Liver (tissue), 9 donors: ENCODE measurements around the gene NPAS1. TPM values are rescaled to one million over a fixed set of nuclear protein-coding genes. Genes with fewer than 3 reads are reported as not detected.

Source experiments
- DNase-seq: peaks from one replicate; pipeline ENCODE4 v3.0.0-alpha.2; 2017; ENCODE audit warnings: low spot score
- H3K27ac ChIP-seq, 2 donors: one replicate each; pipeline ENCODE4 v1.7.0; 2013; ENCODE audit warnings: inconsistent platforms in 2 of 2, low read length in 2 of 2, control low read depth in 1 of 2, low read depth in 1 of 2, mild to moderate bottlenecking in 1 of 2
- H3K27me3 ChIP-seq, 4 donors: one replicate each; pipeline versions ENCODE4 v1.6.1 to v1.7.0; 2013; ENCODE audit warnings: low read length in 3 of 4, inconsistent platforms in 1 of 4, mild to moderate bottlenecking in 1 of 4, moderate library complexity in 1 of 4; ENCODE audit not compliant: control insufficient read depth in 4 of 4, insufficient read depth in 4 of 4
- H3K36me3 ChIP-seq, 4 donors: one replicate each; pipeline versions ENCODE4 v1.6.1 to v1.7.0; 2013; ENCODE audit warnings: low read length in 3 of 4, mild to moderate bottlenecking in 3 of 4, low read depth in 1 of 4, moderate library complexity in 1 of 4; ENCODE audit not compliant: control insufficient read depth in 4 of 4, insufficient read depth in 3 of 4
- H3K4me1 ChIP-seq, 4 donors: one replicate each; pipeline versions ENCODE4 v1.6.1 to v1.7.0; 2013; ENCODE audit warnings: low read length in 3 of 4, mild to moderate bottlenecking in 3 of 4, moderate library complexity in 1 of 4; ENCODE audit not compliant: control insufficient read depth in 4 of 4, insufficient read depth in 4 of 4
- H3K4me3 ChIP-seq, 3 donors: one replicate each; pipeline versions ENCODE4 v1.6.1 to v1.7.0; 2013; ENCODE audit warnings: low read length in 3 of 3, control low read depth in 1 of 3, low read depth in 1 of 3, mild to moderate bottlenecking in 1 of 3
- H3K9ac ChIP-seq, 2 donors: one replicate each; pipeline ENCODE4 v1.7.0; 2013; ENCODE audit warnings: low read length in 2 of 2, mild to moderate bottlenecking in 2 of 2, moderate library complexity in 2 of 2, control low read depth in 1 of 2, low read depth in 1 of 2
- H3K9me3 ChIP-seq, 4 donors: one replicate each; pipeline versions ENCODE4 v1.6.1 to v1.7.0; 2013; ENCODE audit warnings: low read length in 3 of 4; ENCODE audit not compliant: control insufficient read depth in 4 of 4
- CTCF ChIP-seq: fragments of 150-350 bp; IDR thresholded peaks from 2 replicates; pipeline ENCODE4 v1.5.1; 2017; ENCODE audit warnings: improper control_type of control experiment, low read depth, low read length; ENCODE audit not compliant: missing input control
- EGR1 ChIP-seq, 2 donors: IDR thresholded peaks; 2 replicates each; pipeline ENCODE4 v1.6.1; 2016 to 2018; ENCODE audit warnings: antibody characterized with exemption in 2 of 2, low read depth in 2 of 2
- FOXA1 ChIP-seq: IDR thresholded peaks from 2 replicates; pipeline ENCODE4 v1.6.1; 2016; ENCODE audit warnings: antibody characterized with exemption
- FOXA2 ChIP-seq: IDR thresholded peaks from 2 replicates; pipeline ENCODE4 v1.6.1; 2016; ENCODE audit warnings: antibody characterized with exemption
- HNF4A ChIP-seq, 2 donors: conservative IDR thresholded peaks; 2 replicates each; pipeline ENCODE4 v1.6.1; 2016; ENCODE audit warnings: antibody characterized with exemption in 2 of 2, mild to moderate bottlenecking in 2 of 2
- HNF4G ChIP-seq: IDR thresholded peaks from 2 replicates; pipeline ENCODE4 v1.6.1; 2016; ENCODE audit warnings: antibody characterized with exemption
- JUND ChIP-seq, 2 donors: IDR thresholded peaks; 2 replicates each; pipeline ENCODE4 v1.6.1; 2016; ENCODE audit warnings: antibody characterized with exemption in 2 of 2
- NR2F2 ChIP-seq: IDR thresholded peaks from 2 replicates; pipeline ENCODE4 v1.6.1; 2016; ENCODE audit warnings: antibody characterized with exemption
- RAD21 ChIP-seq, 2 donors: IDR thresholded peaks; 2 replicates each; pipeline ENCODE4 v1.6.1; 2016; ENCODE audit warnings: antibody characterized with exemption in 2 of 2, mild to moderate bottlenecking in 2 of 2
- REST ChIP-seq: IDR thresholded peaks from 2 replicates; pipeline ENCODE4 v1.6.1; 2016; ENCODE audit warnings: antibody characterized with exemption, mild to moderate bottlenecking
- RXRA ChIP-seq, 2 donors: IDR thresholded peaks; 2 replicates each; pipeline ENCODE4 v1.6.1; 2017 to 2018; ENCODE audit warnings: antibody characterized with exemption in 2 of 2, mild to moderate bottlenecking in 1 of 2
- SP1 ChIP-seq: IDR thresholded peaks from 2 replicates; pipeline ENCODE4 v1.6.1; 2018; ENCODE audit warnings: antibody characterized with exemption, mild to moderate bottlenecking
- TAF1 ChIP-seq: conservative IDR thresholded peaks from 2 replicates; pipeline ENCODE4 v1.6.1; 2016; ENCODE audit warnings: antibody characterized with exemption, mild to moderate bottlenecking
- YY1 ChIP-seq: IDR thresholded peaks from 2 replicates; pipeline ENCODE4 v1.6.1; 2016; ENCODE audit warnings: antibody characterized with exemption, mild to moderate bottlenecking
- WGBS: extraction: QIAGEN DNeasy Blood & Tissue Kit; methylation state at CpG from one replicate; pipeline ENCODE4 v1.1.7; 2013; 5-methylcytosine and 5-hydroxymethylcytosine counted together
- polyA plus RNA-seq, 2 donors: library from polyadenylated mRNA; stranded (reverse) in 1 of 2; unstranded in 1 of 2; fragments of 200-250 nt in 1 of 2; fragments of >200 nt in 1 of 2; fragmentation: Nextera tagmentation in 1 of 2; extraction: Ambion mirVana in 1 of 2; gene quantifications; one replicate each; pipeline versions ENCODE4 v1.2.1 to v1.2.3, GENCODE V29; 2013 to 2015
- total RNA-seq, 2 donors: library from RNA; depleted of rRNA; stranded (reverse); fragments of >200 nt; gene quantifications; one replicate each; pipeline ENCODE4 v1.2.3, GENCODE V29; 2014
- TF ChIP-seq, protein P1 (sequence below): IDR thresholded peaks from 2 replicates; pipeline ENCODE4 v1.6.1; 2016; ENCODE audit warnings: antibody characterized with exemption
- TF ChIP-seq, protein P2 (sequence below): IDR thresholded peaks from 2 replicates; pipeline ENCODE4 v1.6.1; 2016; ENCODE audit warnings: antibody characterized with exemption
- donor health status: healthy.
- donor health status: healthy.
- donor health status: healthy.
- donor health status: healthy.
- donor health status: healthy.

Gene NPAS1
- total and polyA plus RNA-seq, 4 donors, result 0.22 TPM; not detected in 3

- H3K27me3 ChIP-seq, result no peaks in the 10 kb centered on the region
- 71% methylated on average over 2 of the region's 2 CpGs for WGBS
- no peak for TF ChIP-seq HNF4G
- TF ChIP-seq EGR1 (IDR thresholded peaks at IDR 0.05; ENCODE audit: low read depth in 2 of 2), result no peak
- TF ChIP-seq FOXA1, result no peak
- TF ChIP-seq, protein P1, sequence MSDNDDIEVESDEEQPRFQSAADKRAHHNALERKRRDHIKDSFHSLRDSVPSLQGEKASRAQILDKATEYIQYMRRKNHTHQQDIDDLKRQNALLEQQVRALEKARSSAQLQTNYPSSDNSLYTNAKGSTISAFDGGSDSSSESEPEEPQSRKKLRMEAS, result no peak
- no peak for TF ChIP-seq RXRA (IDR thresholded peaks at IDR 0.05)
- TF ChIP-seq JUND (IDR thresholded peaks at IDR 0.05), result no peak
- TF ChIP-seq, protein P2, sequence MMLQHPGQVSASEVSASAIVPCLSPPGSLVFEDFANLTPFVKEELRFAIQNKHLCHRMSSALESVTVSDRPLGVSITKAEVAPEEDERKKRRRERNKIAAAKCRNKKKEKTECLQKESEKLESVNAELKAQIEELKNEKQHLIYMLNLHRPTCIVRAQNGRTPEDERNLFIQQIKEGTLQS, result no peak
- TF ChIP-seq HNF4A (conservative IDR thresholded peaks at IDR 0.05), result no peak
- TF ChIP-seq FOXA2, result no peak
- TF ChIP-seq REST, result no peak
- no peak for TF ChIP-seq CTCF
- TF ChIP-seq SP1, result no peak
- TF ChIP-seq TAF1, result no peak
- TF ChIP-seq RAD21 (IDR thresholded peaks at IDR 0.05), result no peak
- TF ChIP-seq YY1, result no peak
- no peak overlapping the region for H3K9ac ChIP-seq
- no peak overlapping the region for H3K27ac ChIP-seq
- no peaks in the 10 kb centered on the region for H3K36me3 ChIP-seq
- no peak overlapping the region for H3K4me3 ChIP-seq
- no peaks in the 10 kb centered on the region for H3K9me3 ChIP-seq
- no peak for DNase-seq
- H3K4me1 ChIP-seq, result no peaks in the 10 kb centered on the region
Observed at GRCh38 chr19:47057328-47057727, 37.7 kb downstream of the NPAS1 start.

- no peak for DNase-seq
- H3K9me3 ChIP-seq, result no peaks in the 10 kb centered on the region
- TF ChIP-seq CTCF (no peak), FOXA2 (no peak), NR2F2 (peak; percentile 58)
- H3K27ac ChIP-seq, result no peak overlapping the region
- no peaks in the 10 kb centered on the region for H3K4me1 ChIP-seq
- WGBS, result 53% methylated on average over 11 of the region's 11 CpGs
- no peaks in the 10 kb centered on the region for H3K27me3 ChIP-seq
- no peak overlapping the region for H3K9ac ChIP-seq
- H3K36me3 ChIP-seq, result no peaks in the 10 kb centered on the region
- no peak overlapping the region for H3K4me3 ChIP-seq
Observed at GRCh38 chr19:47058621-47059022, 39.0 kb downstream of the NPAS1 start.
